Endothelial cell of umbilical vein (primary cell): ENCODE measurements around the gene ATXN7L1.

Experiments
- EZH2 ChIP-seq: IDR thresholded peaks from 2 replicates; pipeline ENCODE4 v1.6.1; 2012; ENCODE audit warnings: borderline replicate concordance, low read depth, mild to moderate bottlenecking, moderate library complexity, low read length, inconsistent platforms; ENCODE audit not compliant: severe bottlenecking
- TF ChIP-seq, protein P1 (sequence below), 2 donors: IDR thresholded peaks; 1 replicate in 1 of 2; 2 replicates in 1 of 2; pipeline ENCODE4 v1.5.1; 2011; ENCODE audit warnings: low read length in 2 of 2, mild to moderate bottlenecking in 2 of 2, moderate library complexity in 2 of 2, control low read depth in 1 of 2, inconsistent platforms in 1 of 2, low read depth in 1 of 2; ENCODE audit not compliant: insufficient read depth in 1 of 2; ENCODE audit errors: extremely low read depth in 1 of 2

DNA sequence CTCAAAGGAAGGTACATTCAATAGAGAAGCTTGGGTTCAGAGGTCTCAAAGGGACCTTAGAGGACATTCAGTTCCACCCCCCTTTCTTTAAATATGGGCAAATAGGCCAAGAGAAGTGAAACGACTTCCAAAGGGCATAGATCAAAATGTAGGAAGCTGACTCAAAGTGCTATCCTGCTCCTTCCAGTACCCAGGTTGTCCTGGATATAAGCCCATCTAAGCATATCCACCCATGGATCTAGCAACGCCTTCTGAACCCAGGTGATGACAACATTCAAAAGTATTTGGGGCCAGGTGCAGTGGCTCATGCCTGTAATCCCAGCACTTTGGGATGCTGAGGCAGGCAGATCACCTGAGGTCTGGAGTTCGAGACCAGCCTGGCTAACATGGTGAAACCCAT is 5.3 kb downstream of the ATXN7L1 start:
- TF ChIP-seq, protein P1, sequence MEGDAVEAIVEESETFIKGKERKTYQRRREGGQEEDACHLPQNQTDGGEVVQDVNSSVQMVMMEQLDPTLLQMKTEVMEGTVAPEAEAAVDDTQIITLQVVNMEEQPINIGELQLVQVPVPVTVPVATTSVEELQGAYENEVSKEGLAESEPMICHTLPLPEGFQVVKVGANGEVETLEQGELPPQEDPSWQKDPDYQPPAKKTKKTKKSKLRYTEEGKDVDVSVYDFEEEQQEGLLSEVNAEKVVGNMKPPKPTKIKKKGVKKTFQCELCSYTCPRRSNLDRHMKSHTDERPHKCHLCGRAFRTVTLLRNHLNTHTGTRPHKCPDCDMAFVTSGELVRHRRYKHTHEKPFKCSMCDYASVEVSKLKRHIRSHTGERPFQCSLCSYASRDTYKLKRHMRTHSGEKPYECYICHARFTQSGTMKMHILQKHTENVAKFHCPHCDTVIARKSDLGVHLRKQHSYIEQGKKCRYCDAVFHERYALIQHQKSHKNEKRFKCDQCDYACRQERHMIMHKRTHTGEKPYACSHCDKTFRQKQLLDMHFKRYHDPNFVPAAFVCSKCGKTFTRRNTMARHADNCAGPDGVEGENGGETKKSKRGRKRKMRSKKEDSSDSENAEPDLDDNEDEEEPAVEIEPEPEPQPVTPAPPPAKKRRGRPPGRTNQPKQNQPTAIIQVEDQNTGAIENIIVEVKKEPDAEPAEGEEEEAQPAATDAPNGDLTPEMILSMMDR (IDR thresholded peaks at IDR 0.05; ENCODE audit: extremely low read depth in 1 of 2, insufficient read depth in 1 of 2, low read depth in 1 of 2, low read length in 2 of 2) = no peak
- no peak for TF ChIP-seq EZH2
